GM19328 (cell line): Measurements from ENCODE around the gene C2CD3.

Source experiments
- ATAC-seq: cut with Tn5 transposase; IDR thresholded peaks from one replicate; pipeline ENCODE4 v1.9.1; 2021; ENCODE audit warnings: mild to moderate bottlenecking, moderate library complexity; ENCODE audit not compliant: unreplicated experiment

The C2CD3 gene

DNA sequence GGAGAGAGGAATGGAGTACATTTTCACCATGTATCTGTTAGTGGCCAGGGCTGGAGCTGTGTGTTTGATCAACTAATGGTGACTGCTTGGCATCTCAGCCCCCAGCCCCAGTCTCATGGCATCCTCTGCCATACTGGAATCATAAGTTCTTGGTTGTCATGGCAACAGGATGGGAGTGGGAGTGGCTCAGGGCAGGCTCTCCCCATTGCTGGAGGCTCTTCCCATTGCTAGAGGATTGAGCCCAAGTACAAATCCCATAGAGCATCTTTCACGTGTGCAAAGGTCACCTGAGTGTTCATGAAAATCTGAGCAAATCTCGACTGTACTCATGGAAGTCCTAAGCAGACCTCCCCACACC lies 205.1 kb downstream of the C2CD3 start:
- no peak for ATAC-seq

DNA sequence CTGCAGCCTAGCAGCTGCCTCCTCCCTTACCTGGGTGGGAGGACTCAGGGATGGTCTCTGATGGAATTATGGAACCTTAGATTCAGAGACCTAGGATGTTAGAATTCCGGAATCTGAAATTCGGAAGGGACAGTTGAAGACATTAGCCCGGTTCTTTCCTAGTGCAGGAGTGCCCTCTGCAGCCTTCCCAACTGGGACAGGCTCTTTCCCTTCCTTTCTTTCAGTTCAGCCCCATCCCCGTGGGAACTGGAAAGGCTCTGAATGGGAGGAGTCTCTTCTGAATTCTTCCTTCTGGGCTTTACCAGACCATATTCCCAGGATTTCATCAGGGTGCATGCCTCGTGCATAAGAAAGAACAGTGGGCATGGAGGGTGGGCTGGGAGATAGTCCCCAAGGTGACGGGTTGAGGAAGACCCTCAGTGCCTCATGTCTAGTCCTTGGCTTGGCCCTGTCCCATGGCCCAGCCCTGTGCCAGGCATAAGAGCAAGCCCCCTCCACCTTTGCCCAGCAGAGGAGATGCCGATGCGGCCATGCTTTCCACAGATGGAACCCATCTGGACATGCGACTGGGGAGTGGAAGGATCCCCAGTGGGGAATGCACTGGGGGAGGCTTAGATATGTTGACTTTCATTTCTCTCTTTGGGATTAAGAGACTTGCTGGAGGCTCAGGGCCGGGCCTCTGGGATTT lies 205.6 kb downstream of the C2CD3 start:
- no peak for ATAC-seq

- no peak for ATAC-seq
Measured at GRCh38 chr11:73963861-73964260, 206.9 kb downstream of the C2CD3 start.
